Progenitor cell of endocrine pancreas (in vitro differentiated cells): ENCODE results near the gene BARX1. TPM values are rescaled to one million over a fixed set of nuclear protein-coding genes. Genes with fewer than 3 reads are reported as not detected.

Experiments
- DNase-seq: peaks from one replicate; pipeline ENCODE4 v3.0.0; 2021; ENCODE audit warnings: low spot score; ENCODE audit not compliant: unreplicated experiment
- H3K27ac Mint-ChIP-seq: 2 replicates; pipeline ENCODE4 v1.8.0; 2021; ENCODE audit warnings: mild to moderate bottlenecking, moderate library complexity, mixed read lengths
- H3K27me3 Mint-ChIP-seq: 2 replicates; pipeline ENCODE4 v1.8.0; 2021; ENCODE audit warnings: mixed read lengths
- H3K36me3 Mint-ChIP-seq: 2 replicates; pipeline ENCODE4 v1.8.0; 2022; ENCODE audit warnings: mixed read lengths; ENCODE audit not compliant: insufficient read depth
- H3K4me1 Mint-ChIP-seq: 2 replicates; pipeline ENCODE4 v1.8.0; 2021; ENCODE audit warnings: low read depth, mixed read lengths
- H3K4me3 Mint-ChIP-seq: 2 replicates; pipeline ENCODE4 v1.8.0; 2021; ENCODE audit warnings: low read depth, mild to moderate bottlenecking, moderate library complexity, mixed read lengths
- H3K9me3 Mint-ChIP-seq: 2 replicates; pipeline ENCODE4 v1.8.0; 2021; ENCODE audit warnings: low read depth, mixed read lengths
- CTCF ChIP-seq: fragments of 200-600 bp; sonication (generic); IDR thresholded peaks from one replicate; pipeline ENCODE4 v1.5.0; 2021; ENCODE audit warnings: antibody characterized with exemption, mild to moderate bottlenecking; ENCODE audit not compliant: unreplicated experiment
- total RNA-seq: library from RNA; stranded (reverse); gene quantifications from 2 replicates; pipeline ENCODE4 v1.2.1, GENCODE V29; 2021

The BARX1 gene
- total RNA-seq, 1 donor from 2014 or later: 0.74 TPM

- no peak for DNase-seq
- Mint-ChIP-seq H3K27me3 (peaks cover 13% of the 10 kb centered on the region), H3K27ac (peak overlapping the region; percentile 88), H3K4me3 (peak overlapping the region; percentile 11), H3K36me3 (no peaks in the 10 kb centered on the region), H3K9me3 (no peaks in the 10 kb centered on the region), H3K4me1 (peaks cover 5% of the 10 kb centered on the region)
- peak; percentile 49 for TF ChIP-seq CTCF
These were observed 45.9 kb downstream of the BARX1 start for GRCh38 chr9:93909242-93909616.

GRCh38 chr9:93908591-93909241, 46.4 kb downstream of the BARX1 start:
- H3K27ac Mint-ChIP-seq: peak overlapping the region; percentile 88
- H3K4me1 Mint-ChIP-seq: peaks cover 5% of the 10 kb centered on the region
- no peak for TF ChIP-seq CTCF
- H3K36me3 Mint-ChIP-seq: no peaks in the 10 kb centered on the region
- peaks cover 13% of the 10 kb centered on the region for H3K27me3 Mint-ChIP-seq
- H3K9me3 Mint-ChIP-seq: no peaks in the 10 kb centered on the region
- no peak for DNase-seq
- H3K4me3 Mint-ChIP-seq: peak overlapping the region; percentile 11

- DNase-seq: no peak
- no peak overlapping the region for H3K4me3 Mint-ChIP-seq
- TF ChIP-seq CTCF: no peak
- no peaks in the 10 kb centered on the region for H3K9me3 Mint-ChIP-seq
- H3K36me3 Mint-ChIP-seq: no peaks in the 10 kb centered on the region
- H3K27ac Mint-ChIP-seq: no peak overlapping the region
- peaks cover 5% of the 10 kb centered on the region for H3K4me1 Mint-ChIP-seq
- peaks cover 17% of the 10 kb centered on the region for H3K27me3 Mint-ChIP-seq
These were observed 47.5 kb downstream of the BARX1 start for GRCh38 chr9:93907551-93908199.

- TF ChIP-seq CTCF: no peak
- Mint-ChIP-seq H3K27ac (no peak overlapping the region), H3K4me1 (peaks cover 5% of the 10 kb centered on the region), H3K36me3 (no peaks in the 10 kb centered on the region), H3K4me3 (no peak overlapping the region), H3K9me3 (no peaks in the 10 kb centered on the region), H3K27me3 (peaks cover 19% of the 10 kb centered on the region)
- DNase-seq: no peak
These were observed 48.8 kb downstream of the BARX1 start for GRCh38 chr9:93906195-93906880.

- H3K9me3 Mint-ChIP-seq: no peaks in the 10 kb centered on the region
- no peak overlapping the region for H3K4me3 Mint-ChIP-seq
- H3K27me3 Mint-ChIP-seq: peaks cover 23% of the 10 kb centered on the region
- no peak overlapping the region for H3K27ac Mint-ChIP-seq
- H3K36me3 Mint-ChIP-seq: no peaks in the 10 kb centered on the region
- H3K4me1 Mint-ChIP-seq: peaks cover 5% of the 10 kb centered on the region
- TF ChIP-seq CTCF: no peak
- DNase-seq: no peak
These were observed 49.6 kb downstream of the BARX1 start for GRCh38 chr9:93905473-93906133.
